Measurements from ENCODE around the gene NXPH3.

Gene NXPH3

GRCh38 chr17:49576088-49576916, 631 bp downstream of the NXPH3 start:
- no peak for DNase-seq

- DNase-seq, result no peak
Observed at GRCh38 chr17:49576917-49577649, 1.4 kb downstream of the NXPH3 start.

- no peak for DNase-seq
Observed at GRCh38 chr17:49577650-49577934, 1.9 kb downstream of the NXPH3 start.

DNA sequence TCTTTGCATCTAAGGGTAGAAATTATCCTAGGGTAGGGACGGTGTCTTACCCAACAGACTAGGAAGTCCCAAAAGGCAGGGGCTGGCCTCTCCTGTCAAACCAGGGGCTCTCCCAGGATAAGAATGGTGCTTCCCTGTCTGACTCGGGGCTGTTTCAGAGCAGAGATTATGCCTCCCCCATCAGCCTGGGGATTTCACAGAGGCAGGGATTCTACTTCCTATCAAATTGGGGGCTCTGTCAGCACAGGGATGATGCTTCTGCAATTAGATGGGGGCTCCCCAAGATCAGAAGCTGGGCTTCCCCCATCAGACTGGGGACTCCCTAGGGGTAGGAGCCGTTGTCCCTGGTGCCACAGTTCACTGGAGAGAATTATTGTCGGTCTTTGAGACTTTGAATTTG, 2.3 kb downstream of the NXPH3 start:
- DNase-seq, result no peak

DNA sequence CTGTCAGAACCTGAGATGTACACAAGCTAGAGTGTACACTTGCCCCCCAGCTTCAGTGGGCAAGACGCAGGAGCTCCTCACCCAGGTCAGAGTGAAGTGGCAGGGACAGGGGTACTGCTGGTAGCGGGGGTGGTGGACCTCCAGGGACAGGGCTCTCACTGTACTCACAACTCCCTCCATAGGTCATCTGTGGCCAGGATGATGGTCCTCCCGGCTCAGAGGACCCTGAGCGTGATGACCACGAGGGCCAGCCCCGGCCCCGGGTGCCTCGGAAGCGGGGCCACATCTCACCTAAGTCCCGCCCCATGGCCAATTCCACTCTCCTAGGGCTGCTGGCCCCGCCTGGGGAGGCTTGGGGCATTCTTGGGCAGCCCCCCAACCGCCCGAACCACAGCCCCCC, 2.7 kb downstream of the NXPH3 start:
- DNase-seq, result no peak

DNA sequence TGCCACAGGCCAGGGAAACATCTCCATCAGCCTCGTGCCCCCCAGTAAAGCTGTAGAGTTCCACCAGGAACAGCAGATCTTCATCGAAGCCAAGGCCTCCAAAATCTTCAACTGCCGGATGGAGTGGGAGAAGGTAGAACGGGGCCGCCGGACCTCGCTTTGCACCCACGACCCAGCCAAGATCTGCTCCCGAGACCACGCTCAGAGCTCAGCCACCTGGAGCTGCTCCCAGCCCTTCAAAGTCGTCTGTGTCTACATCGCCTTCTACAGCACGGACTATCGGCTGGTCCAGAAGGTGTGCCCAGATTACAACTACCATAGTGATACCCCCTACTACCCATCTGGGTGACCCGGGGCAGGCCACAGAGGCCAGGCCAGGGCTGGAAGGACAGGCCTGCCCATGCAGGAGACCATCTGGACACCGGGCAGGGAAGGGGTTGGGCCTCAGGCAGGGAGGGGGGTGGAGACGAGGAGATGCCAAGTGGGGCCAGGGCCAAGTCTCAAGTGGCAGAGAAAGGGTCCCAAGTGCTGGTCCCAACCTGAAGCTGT, 3.4 kb downstream of the NXPH3 start:
- no peak for DNase-seq

DNA sequence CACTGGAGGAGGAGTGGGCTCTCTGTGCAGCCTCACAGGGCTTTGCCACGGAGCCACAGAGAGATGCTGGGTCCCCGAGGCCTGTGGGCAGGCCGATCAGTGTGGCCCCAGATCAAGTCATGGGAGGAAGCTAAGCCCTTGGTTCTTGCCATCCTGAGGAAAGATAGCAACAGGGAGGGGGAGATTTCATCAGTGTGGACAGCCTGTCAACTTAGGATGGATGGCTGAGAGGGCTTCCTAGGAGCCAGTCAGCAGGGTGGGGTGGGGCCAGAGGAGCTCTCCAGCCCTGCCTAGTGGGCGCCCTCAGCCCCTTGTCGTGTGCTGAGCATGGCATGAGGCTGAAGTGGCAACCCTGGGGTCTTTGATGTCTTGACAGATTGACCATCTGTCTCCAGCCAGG, 3.9 kb downstream of the NXPH3 start:
- DNase-seq, result no peak

GRCh38 chr17:49580055-49580721, 4.5 kb downstream of the NXPH3 start:
- no peak for DNase-seq

GRCh38 chr17:49580981-49581647, 5.4 kb downstream of the NXPH3 start:
- no peak for DNase-seq

- DNase-seq, result no peak
Observed at GRCh38 chr17:49581648-49581998, 6.0 kb downstream of the NXPH3 start.

DNA sequence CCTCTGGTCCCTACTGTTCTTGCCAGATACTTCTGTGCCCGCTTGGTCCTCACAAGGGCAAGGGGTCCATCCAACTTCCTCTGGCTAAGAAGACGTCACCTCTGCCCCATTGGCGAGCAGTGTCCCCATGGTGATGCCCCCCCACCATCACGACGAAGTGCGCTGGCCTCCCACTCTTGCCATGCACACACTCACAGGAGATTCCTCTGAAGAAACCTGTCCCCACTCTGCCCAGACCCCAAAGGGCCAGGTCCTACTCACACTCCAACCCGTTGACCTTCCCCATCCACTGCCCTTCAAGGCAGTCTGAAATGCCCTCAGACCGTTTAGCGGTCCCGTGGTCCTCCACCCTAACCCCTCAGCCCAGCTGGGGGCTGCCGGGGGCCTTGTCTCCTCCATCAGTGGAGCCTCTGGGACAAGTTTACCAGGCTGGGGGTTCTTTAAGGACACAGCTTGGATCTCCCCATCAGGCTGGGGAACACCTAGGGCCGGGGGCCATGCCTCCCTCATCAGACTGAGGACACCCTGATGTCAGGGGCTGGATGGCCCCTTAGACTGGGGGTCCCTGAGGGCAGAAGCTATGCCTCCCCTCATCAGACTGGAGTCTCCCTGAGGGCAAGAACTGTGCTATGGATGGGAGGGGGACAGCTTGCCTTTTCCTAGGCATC, 6.5 kb downstream of the NXPH3 start:
- DNase-seq, result no peak

GRCh38 chr17:49582789-49583188, 7.1 kb downstream of the NXPH3 start:
- DNase-seq, result no peak

DNA sequence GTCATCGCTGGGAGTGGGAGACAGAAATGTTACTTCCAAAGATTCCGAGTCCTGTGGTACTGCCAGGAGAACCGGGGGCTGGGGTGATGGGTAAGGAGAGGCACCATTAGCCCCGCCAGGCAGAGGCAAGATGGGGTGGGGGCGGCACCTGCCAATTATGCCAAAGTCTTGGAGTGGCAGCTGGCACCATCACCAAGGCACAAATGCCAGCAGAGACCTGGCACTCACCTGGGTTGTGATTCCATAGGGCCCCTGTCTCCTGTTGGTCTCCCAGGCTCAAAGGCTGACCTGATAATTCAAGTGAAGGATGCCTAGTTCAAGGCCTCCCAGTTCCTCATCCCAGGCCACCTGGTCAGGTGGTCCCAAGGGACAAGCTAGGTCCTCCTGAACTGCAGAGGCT, 7.6 kb downstream of the NXPH3 start:
- DNase-seq, result no peak

- no peak for DNase-seq
Observed at GRCh38 chr17:49583889-49584288, 8.2 kb downstream of the NXPH3 start.

GRCh38 chr17:49585422-49586027, 9.9 kb downstream of the NXPH3 start:
- no peak for DNase-seq

DNA sequence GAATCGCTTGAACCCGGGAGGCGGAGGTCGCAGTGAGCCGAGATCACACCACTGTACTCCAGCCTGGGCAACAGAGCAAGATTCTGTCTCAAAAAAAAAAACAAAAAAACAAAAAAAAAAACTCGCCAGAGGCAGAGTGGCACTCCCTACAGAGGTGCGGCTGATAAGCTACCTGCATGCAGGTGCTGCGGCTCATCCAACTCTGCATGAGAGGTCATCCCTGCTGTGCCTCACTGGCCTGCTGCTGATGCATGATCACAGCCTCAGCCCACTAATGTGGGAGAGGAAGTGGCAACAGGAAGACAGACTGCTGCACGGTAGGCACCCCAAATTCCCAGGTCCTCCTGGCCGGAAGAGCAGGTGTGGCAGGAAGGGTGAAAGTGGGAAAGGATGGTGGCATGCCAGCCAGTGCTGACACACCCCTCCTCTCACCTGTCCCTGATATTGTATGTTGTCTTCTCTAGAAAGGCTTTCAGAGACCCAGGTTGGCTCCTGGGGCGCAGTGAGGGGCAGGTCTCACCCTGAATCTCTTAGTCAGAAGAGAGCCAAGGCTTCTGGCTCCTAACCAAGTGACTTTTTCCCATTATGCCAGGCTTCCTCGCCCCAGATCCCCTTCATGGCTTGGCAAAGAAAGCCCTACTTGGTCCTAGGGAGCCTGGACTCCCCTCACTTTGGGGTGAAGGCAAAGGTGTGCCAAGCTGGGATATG, 11.8 kb downstream of the NXPH3 start:
- DNase-seq, result no peak

DNA sequence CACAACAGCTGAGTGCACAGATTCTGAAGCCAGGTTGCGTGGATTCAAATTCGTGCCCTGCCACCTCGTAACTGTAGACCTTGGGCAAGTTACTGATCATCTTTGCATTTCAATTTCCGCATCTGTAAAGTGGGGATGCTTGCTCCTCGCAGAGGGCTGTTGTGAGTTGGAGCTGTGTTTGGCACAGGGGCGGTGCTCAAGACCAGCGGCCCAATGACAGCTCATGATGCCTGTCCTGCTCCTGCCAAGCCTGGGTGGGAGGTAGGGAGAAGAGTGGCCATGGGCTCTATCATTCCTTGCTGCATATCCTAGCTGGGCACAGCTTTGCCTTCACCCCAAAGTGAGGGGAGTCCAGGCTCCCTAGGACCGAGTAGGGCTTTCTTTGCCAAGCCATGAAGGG, 12.6 kb downstream of the NXPH3 start:
- DNase-seq, result no peak

- DNase-seq, result no peak
Observed at GRCh38 chr17:49588726-49589576, 13.3 kb downstream of the NXPH3 start.

- no peak for DNase-seq
Observed at GRCh38 chr17:49589577-49589927, 13.9 kb downstream of the NXPH3 start.

DNA sequence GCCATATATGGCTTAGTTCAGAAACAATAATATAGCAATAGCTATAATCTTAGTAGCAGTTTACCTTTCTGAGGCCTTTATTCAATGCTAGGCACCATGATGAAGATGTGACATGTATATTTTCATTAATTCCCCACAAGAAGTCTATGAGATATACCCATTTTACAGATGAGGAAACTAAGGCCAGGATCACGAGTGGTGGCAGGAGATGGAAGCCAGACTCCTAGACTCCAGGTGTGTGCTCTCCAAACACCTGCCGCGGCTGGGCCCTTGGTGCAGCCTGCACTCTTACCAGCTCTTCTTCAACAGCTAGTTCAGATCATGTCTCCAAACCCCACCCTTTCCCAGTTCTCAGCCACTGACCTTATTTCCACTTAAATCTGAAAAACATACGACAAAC, 15.2 kb downstream of the NXPH3 start:
- no peak for DNase-seq

DNA sequence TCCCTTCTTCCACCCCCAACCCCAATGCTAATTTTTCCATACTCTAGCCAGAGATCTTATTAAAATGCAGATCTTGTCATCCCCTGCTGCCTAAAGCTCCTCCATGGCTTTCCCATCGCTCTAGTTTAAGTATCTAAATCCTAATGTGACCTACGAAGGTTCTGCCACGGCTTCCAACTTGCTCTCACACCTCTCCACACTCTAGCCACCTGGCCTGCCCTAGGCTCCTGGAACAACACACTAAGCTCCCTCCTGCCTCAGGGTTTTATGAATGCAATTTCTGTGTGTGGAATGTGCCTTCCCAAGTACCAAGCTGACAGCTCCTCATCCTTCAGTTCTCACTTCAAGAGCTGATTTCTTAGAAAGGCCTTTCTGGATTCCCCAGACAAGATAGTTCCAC, 16.6 kb downstream of the NXPH3 start:
- no peak for DNase-seq
